Measurements from ENCODE around the gene ZMYM4. TPM values are rescaled to one million over a fixed set of nuclear protein-coding genes. Genes with fewer than 3 reads are reported as not detected.

ZMYM4 gene
- polyA plus RNA-seq, 1 experiment, result 58.3 TPM

DNA sequence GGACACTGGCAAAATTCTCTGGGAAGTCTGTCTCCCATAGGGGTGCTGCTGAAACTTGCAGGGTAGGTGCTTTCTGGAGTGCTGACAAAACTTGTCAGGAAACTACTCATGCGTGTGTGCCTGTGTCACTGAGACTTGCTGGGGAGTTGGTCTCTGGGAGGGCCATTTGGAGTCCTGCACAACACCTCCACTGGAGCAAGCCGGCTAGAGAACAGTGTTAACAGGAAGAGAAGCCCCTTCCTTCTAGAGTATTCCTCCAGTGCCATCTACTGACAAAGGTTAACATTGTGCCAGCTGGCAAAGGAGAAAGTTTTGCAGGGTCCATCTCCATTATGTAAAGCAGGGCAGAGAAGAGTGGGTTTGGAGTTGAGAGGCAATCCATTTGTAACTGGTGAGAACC lies 30.0 kb downstream of the ZMYM4 start:
- H3K9me3 ChIP-seq (ENCODE audit: control insufficient read depth, insufficient read depth, low read length), result no peaks in the 10 kb centered on the region
- no peak for DNase-seq (ENCODE audit: low read depth, low spot score)
- POLR2A ChIA-PET, result no interaction called here
- CTCF ChIA-PET, result interaction anchor here (0.8 to 4.4 kb wide), 2 partner anchors 96 to 502 kb away, joined by 3 to 22 read pairs; no protein-coding TSS in a partner anchor
- peak; percentile 53 for TF ChIP-seq CTCF (IDR thresholded peaks at IDR 0.05; ENCODE audit: low read depth, low read length)
- no peaks in the 10 kb centered on the region for H3K27me3 ChIP-seq (ENCODE audit: control insufficient read depth, insufficient read depth, low read length)
- no peak overlapping the region for H3K27ac ChIP-seq (ENCODE audit: low read depth, low read length)
- H3K4me3 ChIP-seq (ENCODE audit: low read depth, low read length), result no peak overlapping the region

GRCh38 chr1:35300376-35300775 lies 31.9 kb downstream of the ZMYM4 start:
- Histone ChIP-seq H3K27me3 (ENCODE audit: control insufficient read depth, insufficient read depth, low read length) (no peaks in the 10 kb centered on the region), H3K9me3 (ENCODE audit: control insufficient read depth, insufficient read depth, low read length) (no peaks in the 10 kb centered on the region), H3K27ac (ENCODE audit: low read depth, low read length) (no peak overlapping the region), H3K4me3 (ENCODE audit: low read depth, low read length) (no peak overlapping the region)
- DNase-seq (ENCODE audit: low read depth, low spot score), result no peak
- ChIA-PET POLR2A (no interaction called here), CTCF (interaction anchor here (4.4 kb wide), 1 partner anchor 98 kb away, joined by 22 read pairs; no protein-coding TSS in a partner anchor)
- TF ChIP-seq CTCF (IDR thresholded peaks at IDR 0.05; ENCODE audit: low read depth, low read length), result no peak

- DNase-seq (ENCODE audit: low read depth, low spot score), result no peak
- H3K27me3 ChIP-seq (ENCODE audit: control insufficient read depth, insufficient read depth, low read length), result no peaks in the 10 kb centered on the region
- TF ChIP-seq CTCF (IDR thresholded peaks at IDR 0.05; ENCODE audit: low read depth, low read length), result no peak
- H3K27ac ChIP-seq (ENCODE audit: low read depth, low read length), result no peak overlapping the region
- ChIA-PET CTCF (interaction anchor here (0.6 to 4.4 kb wide), 4 partner anchors 100 to 426 kb away, joined by 3 to 22 read pairs (median 3); no protein-coding TSS in a partner anchor), POLR2A (interaction anchor here (0.7 kb wide), 1 partner anchor 120 kb away, joined by 3 read pairs; no protein-coding TSS in a partner anchor)
- no peaks in the 10 kb centered on the region for H3K9me3 ChIP-seq (ENCODE audit: control insufficient read depth, insufficient read depth, low read length)
- no peak overlapping the region for H3K4me3 ChIP-seq (ENCODE audit: low read depth, low read length)
These were observed 33.3 kb downstream of the ZMYM4 start for GRCh38 chr1:35301674-35302392.

DNA sequence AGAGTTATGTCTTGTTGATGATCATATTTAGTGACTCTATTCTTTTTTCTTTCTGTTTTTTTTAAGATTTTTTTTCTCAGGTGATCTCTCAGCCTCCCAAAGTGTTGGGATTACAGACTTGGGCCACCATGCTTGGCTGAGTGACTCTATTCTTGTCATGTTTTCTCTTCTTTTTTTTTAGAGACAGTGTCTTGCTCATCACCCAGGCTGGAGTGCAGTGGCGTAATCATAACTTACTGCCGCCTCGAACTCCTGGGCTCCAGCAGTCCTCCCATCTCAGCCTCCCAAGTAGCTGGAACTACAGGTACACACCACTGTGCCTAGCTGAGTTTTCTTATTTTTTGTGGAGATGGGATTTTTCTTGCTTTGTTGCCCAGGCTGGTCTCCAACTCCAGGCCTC lies 36.9 kb downstream of the ZMYM4 start:
- Histone ChIP-seq H3K27me3 (ENCODE audit: control insufficient read depth, insufficient read depth, low read length) (no peaks in the 10 kb centered on the region), H3K4me3 (ENCODE audit: low read depth, low read length) (no peak overlapping the region), H3K9me3 (ENCODE audit: control insufficient read depth, insufficient read depth, low read length) (no peaks in the 10 kb centered on the region), H3K27ac (ENCODE audit: low read depth, low read length) (no peak overlapping the region)
- no peak for DNase-seq (ENCODE audit: low read depth, low spot score)
- no peak for TF ChIP-seq CTCF (IDR thresholded peaks at IDR 0.05; ENCODE audit: low read depth, low read length)
- POLR2A ChIA-PET, result no interaction called here
- CTCF ChIA-PET, result interaction anchor here (1.7 kb wide), 1 partner anchor 104 kb away, joined by 3 read pairs; no protein-coding TSS in a partner anchor

GRCh38 chr1:35315649-35316048 lies 47.1 kb downstream of the ZMYM4 start:
- Histone ChIP-seq H3K4me3 (ENCODE audit: low read depth, low read length) (no peak overlapping the region), H3K9me3 (ENCODE audit: control insufficient read depth, insufficient read depth, low read length) (no peaks in the 10 kb centered on the region), H3K27ac (ENCODE audit: low read depth, low read length) (no peak overlapping the region), H3K27me3 (ENCODE audit: control insufficient read depth, insufficient read depth, low read length) (no peaks in the 10 kb centered on the region)
- POLR2A ChIA-PET, result no interaction called here
- CTCF ChIA-PET, result interaction anchor here (0.6 to 1.7 kb wide), 3 partner anchors 16 to 136 kb away, joined by 6 to 9 read pairs (median 6); no protein-coding TSS in a partner anchor
- TF ChIP-seq CTCF (IDR thresholded peaks at IDR 0.05; ENCODE audit: low read depth, low read length), result no peak
- DNase-seq (ENCODE audit: low read depth, low spot score), result no peak
